Measurements from ENCODE around the gene RAB30.

The RAB30 gene

DNA sequence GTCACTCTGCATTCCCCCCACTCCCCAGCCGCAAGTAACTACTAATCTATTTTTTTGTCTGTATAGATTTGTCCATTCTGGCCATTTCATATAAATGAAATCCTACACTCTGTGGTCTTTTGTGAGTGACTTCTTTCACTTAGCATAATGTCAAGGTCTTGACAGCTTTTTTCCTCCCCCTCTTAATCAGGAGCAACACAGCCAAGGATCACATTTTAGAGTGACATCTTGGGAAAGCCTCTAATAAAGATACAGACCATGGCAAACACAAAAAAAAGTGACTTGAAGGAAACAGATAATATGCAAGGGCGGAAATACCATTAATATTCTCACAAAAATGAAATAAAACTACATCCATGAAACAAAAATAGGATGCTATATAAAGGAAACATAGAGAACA is 43.9 kb downstream of the RAB30 start:
- Histone ChIP-seq H3K4me3 (replicated peaks; ENCODE audit: low read depth, low read length) (no peak overlapping the region), H3K27me3 (replicated peaks; ENCODE audit: control insufficient read depth, insufficient read depth, low read length) (no peaks in the 10 kb centered on the region), H3K36me3 (ENCODE audit: control insufficient read depth, insufficient read depth, low read length) (no peaks in the 10 kb centered on the region; the same call in 1 of the 2 replicates)
- no peak for DNase-seq (ENCODE audit: extremely low read depth, insufficient read length)
- TF ChIP-seq, protein P1, sequence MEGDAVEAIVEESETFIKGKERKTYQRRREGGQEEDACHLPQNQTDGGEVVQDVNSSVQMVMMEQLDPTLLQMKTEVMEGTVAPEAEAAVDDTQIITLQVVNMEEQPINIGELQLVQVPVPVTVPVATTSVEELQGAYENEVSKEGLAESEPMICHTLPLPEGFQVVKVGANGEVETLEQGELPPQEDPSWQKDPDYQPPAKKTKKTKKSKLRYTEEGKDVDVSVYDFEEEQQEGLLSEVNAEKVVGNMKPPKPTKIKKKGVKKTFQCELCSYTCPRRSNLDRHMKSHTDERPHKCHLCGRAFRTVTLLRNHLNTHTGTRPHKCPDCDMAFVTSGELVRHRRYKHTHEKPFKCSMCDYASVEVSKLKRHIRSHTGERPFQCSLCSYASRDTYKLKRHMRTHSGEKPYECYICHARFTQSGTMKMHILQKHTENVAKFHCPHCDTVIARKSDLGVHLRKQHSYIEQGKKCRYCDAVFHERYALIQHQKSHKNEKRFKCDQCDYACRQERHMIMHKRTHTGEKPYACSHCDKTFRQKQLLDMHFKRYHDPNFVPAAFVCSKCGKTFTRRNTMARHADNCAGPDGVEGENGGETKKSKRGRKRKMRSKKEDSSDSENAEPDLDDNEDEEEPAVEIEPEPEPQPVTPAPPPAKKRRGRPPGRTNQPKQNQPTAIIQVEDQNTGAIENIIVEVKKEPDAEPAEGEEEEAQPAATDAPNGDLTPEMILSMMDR (IDR thresholded peaks at IDR 0.05; ENCODE audit: insufficient read depth, low read length, poor library complexity, severe bottlenecking), result no peak

- Histone ChIP-seq H3K4me3 (replicated peaks; ENCODE audit: low read depth, low read length) (no peak overlapping the region), H3K36me3 (ENCODE audit: control insufficient read depth, insufficient read depth, low read length) (no peaks in the 10 kb centered on the region; the same call in 1 of the 2 replicates), H3K27me3 (replicated peaks; ENCODE audit: control insufficient read depth, insufficient read depth, low read length) (no peaks in the 10 kb centered on the region)
- TF ChIP-seq, protein P1 (IDR thresholded peaks at IDR 0.05; ENCODE audit: insufficient read depth, low read length, poor library complexity, severe bottlenecking), result no peak
- DNase-seq (ENCODE audit: extremely low read depth, insufficient read length), result no peak
Observed at GRCh38 chr11:83027289-83027688, 44.4 kb downstream of the RAB30 start.

DNA sequence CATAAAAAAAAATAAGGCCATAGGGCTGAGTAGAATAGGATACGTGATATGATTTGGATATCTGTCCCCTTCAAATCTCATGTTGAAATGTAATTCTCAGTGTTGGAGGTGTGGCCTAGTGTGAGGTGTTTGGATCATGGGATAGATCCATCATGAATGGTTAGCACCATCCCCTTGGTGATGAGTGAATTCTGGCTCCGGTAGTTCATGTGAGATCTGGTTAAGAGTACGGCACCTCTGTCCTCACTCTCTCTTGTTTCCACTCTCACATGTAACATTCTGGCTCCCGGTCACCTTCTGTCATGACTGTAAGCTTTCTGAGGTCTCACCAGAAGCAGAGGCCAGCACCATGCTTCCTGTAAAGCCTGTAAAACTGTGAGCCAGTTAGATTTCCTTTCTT is 45.5 kb downstream of the RAB30 start:
- H3K27me3 ChIP-seq (replicated peaks; ENCODE audit: control insufficient read depth, insufficient read depth, low read length), result no peaks in the 10 kb centered on the region
- TF ChIP-seq, protein P1 (IDR thresholded peaks at IDR 0.05; ENCODE audit: insufficient read depth, low read length, poor library complexity, severe bottlenecking), result no peak
- no peaks in the 10 kb centered on the region; the same call in 1 of the 2 replicates for H3K36me3 ChIP-seq (ENCODE audit: control insufficient read depth, insufficient read depth, low read length)
- DNase-seq (ENCODE audit: extremely low read depth, insufficient read length), result no peak
- H3K4me3 ChIP-seq (replicated peaks; ENCODE audit: low read depth, low read length), result no peak overlapping the region

DNA sequence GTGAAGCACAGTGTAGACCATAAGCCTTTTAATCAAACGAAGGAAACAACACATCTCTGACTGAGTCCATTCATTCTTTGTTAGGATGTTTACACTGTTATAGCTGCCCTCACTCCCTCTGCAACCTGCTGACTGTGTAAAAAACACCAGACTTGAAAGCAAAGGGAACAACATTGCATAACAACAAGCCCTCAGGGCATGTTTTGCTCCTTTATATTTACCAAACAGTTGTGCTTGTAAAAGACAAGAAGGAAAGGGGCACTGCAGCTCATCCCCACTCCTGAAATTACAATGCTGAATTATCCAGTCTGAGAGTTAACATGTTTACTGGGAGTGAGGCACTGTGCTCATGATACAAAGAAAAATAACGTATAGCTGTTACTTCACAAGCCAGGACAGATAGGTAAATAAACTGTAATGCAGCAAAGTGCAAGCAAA is 46.4 kb downstream of the RAB30 start:
- Histone ChIP-seq H3K36me3 (ENCODE audit: control insufficient read depth, insufficient read depth, low read length) (no peaks in the 10 kb centered on the region; the same call in none of the 2 replicates), H3K4me3 (replicated peaks; ENCODE audit: low read depth, low read length) (no peak overlapping the region), H3K27me3 (replicated peaks; ENCODE audit: control insufficient read depth, insufficient read depth, low read length) (no peaks in the 10 kb centered on the region)
- DNase-seq (ENCODE audit: extremely low read depth, insufficient read length), result no peak
- TF ChIP-seq, protein P1 (IDR thresholded peaks at IDR 0.05; ENCODE audit: insufficient read depth, low read length, poor library complexity, severe bottlenecking), result no peak

GRCh38 chr11:83024270-83024854 is 47.3 kb downstream of the RAB30 start:
- TF ChIP-seq, protein P1 (IDR thresholded peaks at IDR 0.05; ENCODE audit: insufficient read depth, low read length, poor library complexity, severe bottlenecking), result no peak
- Histone ChIP-seq H3K4me3 (replicated peaks; ENCODE audit: low read depth, low read length) (no peak overlapping the region), H3K36me3 (ENCODE audit: control insufficient read depth, insufficient read depth, low read length) (no peaks in the 10 kb centered on the region; the same call in none of the 2 replicates), H3K27me3 (replicated peaks; ENCODE audit: control insufficient read depth, insufficient read depth, low read length) (no peaks in the 10 kb centered on the region)
- DNase-seq (ENCODE audit: extremely low read depth, insufficient read length), result no peak

- no peaks in the 10 kb centered on the region for H3K27me3 ChIP-seq (replicated peaks; ENCODE audit: control insufficient read depth, insufficient read depth, low read length)
- no peak for DNase-seq (ENCODE audit: extremely low read depth, insufficient read length)
- no peak overlapping the region for H3K4me3 ChIP-seq (replicated peaks; ENCODE audit: low read depth, low read length)
- no peaks in the 10 kb centered on the region; the same call in none of the 2 replicates for H3K36me3 ChIP-seq (ENCODE audit: control insufficient read depth, insufficient read depth, low read length)
- TF ChIP-seq, protein P1 (IDR thresholded peaks at IDR 0.05; ENCODE audit: insufficient read depth, low read length, poor library complexity, severe bottlenecking), result no peak
Observed at GRCh38 chr11:83023410-83023809, 48.3 kb downstream of the RAB30 start.

Data from GM06990 (cell line).